Measurements from ENCODE around the gene ZMIZ1.

Gene ZMIZ1

DNA sequence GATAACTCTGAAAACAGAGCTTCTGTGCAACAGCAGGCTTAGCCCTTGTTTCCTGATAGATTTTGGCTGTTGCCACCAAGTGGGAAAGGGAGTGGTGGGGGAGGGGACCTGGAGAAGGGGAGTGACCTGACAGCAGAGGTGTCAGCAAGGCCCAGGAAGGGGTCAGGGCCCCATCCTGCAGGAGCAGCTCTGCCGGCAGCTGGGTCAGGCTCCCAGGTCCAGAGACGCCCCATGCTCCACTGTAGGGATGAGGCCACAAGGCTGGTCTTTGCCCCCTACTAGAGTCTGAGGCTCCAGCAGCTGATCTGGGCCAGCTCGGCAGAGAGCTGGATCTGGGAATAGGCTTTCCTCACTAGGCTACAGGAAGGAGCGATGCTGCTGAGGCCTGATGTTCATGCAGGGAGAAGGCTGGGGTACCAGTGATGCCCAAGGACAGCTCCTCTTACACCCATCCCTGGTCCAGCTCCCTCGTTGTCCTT, 44.0 kb upstream of the ZMIZ1 start:
- no peak overlapping the region for H3K4me3 ChIP-seq (ENCODE audit: low read depth, low read length)
- TF ChIP-seq MYC (IDR thresholded peaks at IDR 0.05; ENCODE audit: low read depth, low read length) (no peak), POLR2A (IDR thresholded peaks at IDR 0.05; ENCODE audit: extremely low read depth, insufficient read length) (no peak)
- TF ChIP-seq, protein P1, sequence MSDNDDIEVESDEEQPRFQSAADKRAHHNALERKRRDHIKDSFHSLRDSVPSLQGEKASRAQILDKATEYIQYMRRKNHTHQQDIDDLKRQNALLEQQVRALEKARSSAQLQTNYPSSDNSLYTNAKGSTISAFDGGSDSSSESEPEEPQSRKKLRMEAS (IDR thresholded peaks at IDR 0.05; ENCODE audit: low read depth, low read length): no peak
- TF ChIP-seq, protein P2, sequence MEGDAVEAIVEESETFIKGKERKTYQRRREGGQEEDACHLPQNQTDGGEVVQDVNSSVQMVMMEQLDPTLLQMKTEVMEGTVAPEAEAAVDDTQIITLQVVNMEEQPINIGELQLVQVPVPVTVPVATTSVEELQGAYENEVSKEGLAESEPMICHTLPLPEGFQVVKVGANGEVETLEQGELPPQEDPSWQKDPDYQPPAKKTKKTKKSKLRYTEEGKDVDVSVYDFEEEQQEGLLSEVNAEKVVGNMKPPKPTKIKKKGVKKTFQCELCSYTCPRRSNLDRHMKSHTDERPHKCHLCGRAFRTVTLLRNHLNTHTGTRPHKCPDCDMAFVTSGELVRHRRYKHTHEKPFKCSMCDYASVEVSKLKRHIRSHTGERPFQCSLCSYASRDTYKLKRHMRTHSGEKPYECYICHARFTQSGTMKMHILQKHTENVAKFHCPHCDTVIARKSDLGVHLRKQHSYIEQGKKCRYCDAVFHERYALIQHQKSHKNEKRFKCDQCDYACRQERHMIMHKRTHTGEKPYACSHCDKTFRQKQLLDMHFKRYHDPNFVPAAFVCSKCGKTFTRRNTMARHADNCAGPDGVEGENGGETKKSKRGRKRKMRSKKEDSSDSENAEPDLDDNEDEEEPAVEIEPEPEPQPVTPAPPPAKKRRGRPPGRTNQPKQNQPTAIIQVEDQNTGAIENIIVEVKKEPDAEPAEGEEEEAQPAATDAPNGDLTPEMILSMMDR (IDR thresholded peaks at IDR 0.05; ENCODE audit: low read depth, low read length): no peak
- no peak for DNase-seq (ENCODE audit: low read depth)

DNA sequence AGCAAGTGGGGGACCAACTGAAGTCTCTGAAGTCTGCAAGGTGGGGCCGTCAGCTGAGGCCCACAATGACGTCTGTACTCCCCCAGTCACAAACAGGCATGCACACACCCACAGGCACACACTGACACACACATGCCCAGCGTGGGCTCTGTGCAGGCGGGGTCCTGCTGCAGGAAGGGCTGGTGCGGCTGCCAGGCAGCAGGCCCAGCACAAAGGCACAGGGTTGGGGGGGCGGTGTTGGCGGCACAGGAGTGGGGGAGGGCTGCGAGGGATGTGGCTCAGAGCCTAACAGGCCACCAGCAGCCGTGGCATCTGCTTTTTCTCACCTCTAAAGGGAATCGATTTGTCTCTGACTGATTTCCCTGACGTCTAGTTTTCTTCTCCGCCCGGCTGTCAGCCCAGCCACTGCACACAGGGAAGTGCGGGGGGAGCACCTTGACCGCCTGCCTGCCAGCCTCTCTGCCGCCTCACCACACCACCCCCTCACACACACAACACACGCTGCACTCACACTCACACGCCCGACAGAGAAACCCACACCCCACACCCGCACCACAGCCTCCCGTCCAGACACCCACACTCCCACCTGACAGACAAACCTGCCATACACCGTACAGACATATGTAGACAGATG, 43.5 kb upstream of the ZMIZ1 start:
- DNase-seq (ENCODE audit: low read depth): no peak

DNA sequence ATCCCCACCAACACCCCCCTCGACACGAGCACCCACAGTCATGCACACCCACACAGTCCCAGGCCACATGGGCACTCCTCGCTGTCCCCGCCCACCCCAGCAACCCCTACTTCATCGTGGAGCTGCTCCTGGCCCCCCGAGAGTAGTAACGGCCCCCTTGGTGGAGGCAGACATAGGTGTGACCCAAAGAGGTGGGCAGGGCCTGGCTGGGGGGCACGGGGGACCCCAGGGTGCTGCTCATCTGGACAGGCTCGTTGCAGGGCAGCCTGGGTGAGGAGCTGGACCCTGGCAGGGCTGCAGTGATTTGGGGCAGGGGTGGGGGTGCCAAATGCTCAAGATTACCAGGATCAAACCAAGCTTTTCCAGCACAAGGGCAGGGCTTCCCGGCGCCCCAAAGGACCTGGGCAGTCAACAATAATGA, 42.4 kb upstream of the ZMIZ1 start:
- no peak for DNase-seq (ENCODE audit: low read depth)
- no peak overlapping the region for H3K4me3 ChIP-seq (ENCODE audit: low read depth, low read length)
- no peak for TF ChIP-seq POLR2A (IDR thresholded peaks at IDR 0.05; ENCODE audit: extremely low read depth, insufficient read length)
- no peak for TF ChIP-seq MYC (IDR thresholded peaks at IDR 0.05; ENCODE audit: low read depth, low read length)
- TF ChIP-seq, protein P2 (IDR thresholded peaks at IDR 0.05; ENCODE audit: low read depth, low read length): no peak
- TF ChIP-seq, protein P1 (IDR thresholded peaks at IDR 0.05; ENCODE audit: low read depth, low read length): no peak

More for the DNA sequence above, 43.5 kb upstream of the ZMIZ1 start:
- H3K4me3 ChIP-seq (ENCODE audit: low read depth, low read length): no peak overlapping the region
- TF ChIP-seq, protein P2 (IDR thresholded peaks at IDR 0.05; ENCODE audit: low read depth, low read length): no peak
- TF ChIP-seq MYC (IDR thresholded peaks at IDR 0.05; ENCODE audit: low read depth, low read length): no peak
- no peak for TF ChIP-seq POLR2A (IDR thresholded peaks at IDR 0.05; ENCODE audit: extremely low read depth, insufficient read length)
- TF ChIP-seq, protein P1 (IDR thresholded peaks at IDR 0.05; ENCODE audit: low read depth, low read length): no peak

DNA sequence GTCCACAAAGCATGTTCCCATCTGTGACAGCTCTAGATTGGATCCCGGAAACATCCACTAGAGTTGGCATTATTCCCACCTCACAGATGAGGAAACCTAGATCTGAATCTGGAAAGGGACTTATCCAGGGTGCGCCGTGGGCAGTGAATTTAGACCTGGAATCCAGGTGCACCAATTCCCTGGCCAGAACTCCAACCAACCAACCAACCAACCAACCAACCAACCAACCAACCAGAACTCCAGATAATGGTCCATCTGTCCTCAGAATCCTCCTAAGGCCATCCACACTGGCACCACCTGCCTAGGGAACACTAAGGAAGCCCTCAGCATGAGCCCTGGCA, 42.0 kb upstream of the ZMIZ1 start:
- TF ChIP-seq MYC (IDR thresholded peaks at IDR 0.05; ENCODE audit: low read depth, low read length) (no peak), POLR2A (IDR thresholded peaks at IDR 0.05; ENCODE audit: extremely low read depth, insufficient read length) (no peak)
- DNase-seq (ENCODE audit: low read depth): no peak
- H3K4me3 ChIP-seq (ENCODE audit: low read depth, low read length): no peak overlapping the region

DNA sequence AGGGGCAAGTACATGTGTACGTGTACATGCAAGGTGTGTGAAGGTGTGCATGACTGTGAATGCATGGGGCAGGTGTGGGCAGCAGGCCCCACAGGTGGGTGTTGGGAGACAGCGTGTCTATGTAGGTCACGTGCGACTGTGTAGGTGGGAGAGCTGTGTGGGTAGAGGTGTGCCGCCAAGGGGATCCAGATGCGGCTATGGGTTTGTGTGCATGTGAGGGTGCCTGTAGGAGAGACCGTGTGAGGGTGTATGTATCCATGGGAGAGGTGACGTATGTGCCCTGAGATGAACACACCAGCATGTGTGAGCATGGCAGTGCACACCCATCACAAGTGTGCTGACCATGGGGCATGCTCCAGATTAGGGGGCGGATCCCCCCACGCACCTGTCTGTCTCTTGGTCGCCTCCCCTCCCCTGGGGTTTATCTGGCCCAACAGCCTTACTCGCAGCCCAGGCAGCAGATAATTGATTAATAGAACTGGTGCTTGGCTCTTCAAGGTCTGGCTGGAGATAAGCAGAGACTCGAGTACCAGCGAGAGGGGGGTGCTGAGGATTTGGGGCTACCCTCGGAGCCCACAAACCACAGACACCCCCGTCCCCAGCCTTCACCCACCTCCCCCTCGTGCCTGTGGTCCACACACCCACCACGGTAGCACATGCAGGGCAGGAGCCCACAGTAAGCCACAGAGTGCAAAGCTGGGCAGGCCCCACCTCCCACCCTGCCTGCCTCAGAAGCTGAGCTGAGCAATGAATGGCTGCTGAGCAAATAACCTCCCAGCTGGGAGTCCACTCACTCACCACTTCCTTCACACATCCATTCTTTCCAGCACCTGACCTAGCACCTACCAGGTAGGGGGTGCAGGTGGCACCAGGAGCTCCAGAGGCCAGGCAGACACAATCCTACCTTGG, 41.4 kb upstream of the ZMIZ1 start:
- DNase-seq (ENCODE audit: low read depth): peak; percentile 32
- TF ChIP-seq, protein P1 (IDR thresholded peaks at IDR 0.05; ENCODE audit: low read depth, low read length): no peak
- TF ChIP-seq MYC (IDR thresholded peaks at IDR 0.05; ENCODE audit: low read depth, low read length) (no peak), POLR2A (IDR thresholded peaks at IDR 0.05; ENCODE audit: extremely low read depth, insufficient read length) (no peak)
- TF ChIP-seq, protein P2 (IDR thresholded peaks at IDR 0.05; ENCODE audit: low read depth, low read length): no peak
- no peak overlapping the region for H3K4me3 ChIP-seq (ENCODE audit: low read depth, low read length)

DNA sequence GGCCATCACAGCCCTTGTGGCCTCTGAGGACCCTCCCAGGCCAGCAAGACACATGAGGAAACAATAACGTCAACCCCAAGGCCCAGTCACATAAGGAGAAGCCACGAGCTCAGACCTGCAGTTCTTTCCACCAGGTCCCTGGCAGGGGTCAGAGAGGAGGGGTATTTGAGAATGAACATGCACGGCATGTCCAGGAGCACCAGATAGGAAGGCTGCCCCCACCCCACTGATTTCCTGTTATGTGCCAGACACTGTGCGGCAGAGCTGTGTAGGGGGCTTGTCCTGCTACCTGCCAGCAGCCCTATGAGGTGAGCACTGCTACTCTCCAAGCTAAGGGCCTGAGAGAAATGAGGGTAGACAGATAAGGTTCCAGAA, 40.7 kb upstream of the ZMIZ1 start:
- TF ChIP-seq, protein P2 (IDR thresholded peaks at IDR 0.05; ENCODE audit: low read depth, low read length): no peak
- TF ChIP-seq POLR2A (IDR thresholded peaks at IDR 0.05; ENCODE audit: extremely low read depth, insufficient read length): no peak
- TF ChIP-seq, protein P1 (IDR thresholded peaks at IDR 0.05; ENCODE audit: low read depth, low read length): no peak
- TF ChIP-seq MYC (IDR thresholded peaks at IDR 0.05; ENCODE audit: low read depth, low read length): no peak
- no peak overlapping the region for H3K4me3 ChIP-seq (ENCODE audit: low read depth, low read length)
- DNase-seq (ENCODE audit: low read depth): no peak

All from NB4 (cell line).